H9 (cell line): ENCODE measurements around the gene THSD4. TPM values are rescaled to one million over a fixed set of nuclear protein-coding genes. Genes with fewer than 3 reads are reported as not detected.

Experiments used
- DNase-seq: peaks from one replicate; pipeline ENCODE4 v3.0.0-alpha.2; 2017
- H2AFZ ChIP-seq: one replicate; pipeline ENCODE4 v1.6.1; 2013; ENCODE audit warnings: mild to moderate bottlenecking, low read length, control low read depth, moderate library complexity
- H2AK5ac ChIP-seq: 2 replicates; pipeline ENCODE4 v1.6.1; 2013; ENCODE audit warnings: low read length, control low read depth, mixed read lengths; ENCODE audit not compliant: insufficient read length
- H2BK120ac ChIP-seq: one replicate; pipeline ENCODE4 v1.6.1; 2013; ENCODE audit warnings: low read depth, mild to moderate bottlenecking, low read length, control low read depth, inconsistent platforms; ENCODE audit not compliant: poor library complexity, severe bottlenecking
- H2BK12ac ChIP-seq: 2 replicates; pipeline ENCODE4 v1.6.1; 2013; ENCODE audit warnings: low read length, control low read depth, mixed read lengths, low read depth; ENCODE audit not compliant: insufficient read length
- H2BK15ac ChIP-seq: 2 replicates; pipeline ENCODE4 v1.6.1; 2013; ENCODE audit warnings: low read depth, low read length, control low read depth
- H2BK20ac ChIP-seq: one replicate; pipeline ENCODE4 v1.6.1; 2013; ENCODE audit warnings: low read depth, mild to moderate bottlenecking, low read length, control low read depth, inconsistent platforms; ENCODE audit not compliant: poor library complexity, severe bottlenecking
- H2BK5ac ChIP-seq: 2 replicates; pipeline ENCODE4 v1.6.1; 2013; ENCODE audit warnings: low read length, control low read depth, mixed read lengths; ENCODE audit not compliant: insufficient read length
- H3K14ac ChIP-seq: 2 replicates; pipeline ENCODE4 v1.6.1; 2013; ENCODE audit warnings: low read length, control low read depth; ENCODE audit not compliant: insufficient read depth
- H3K18ac ChIP-seq: 2 replicates; pipeline ENCODE4 v1.6.1; 2013; ENCODE audit warnings: low read depth, mild to moderate bottlenecking, mixed read lengths, low read length, control low read depth; ENCODE audit not compliant: insufficient read length
- H3K23ac ChIP-seq: 2 replicates; pipeline ENCODE4 v1.6.1; 2013; ENCODE audit warnings: low read length, control low read depth, mixed read lengths, low read depth; ENCODE audit not compliant: insufficient read length
- H3K23me2 ChIP-seq: 2 replicates; pipeline ENCODE4 v1.6.1; 2013; ENCODE audit warnings: low read depth, mild to moderate bottlenecking, mixed read lengths, low read length, control low read depth; ENCODE audit not compliant: insufficient read length, poor library complexity, severe bottlenecking
- H3K27ac ChIP-seq: 2 replicates; pipeline ENCODE4 v1.5.1; 2013; ENCODE audit warnings: low read length, control low read depth, mixed read lengths, low read depth; ENCODE audit not compliant: insufficient read length
- H3K27me3 ChIP-seq: 2 replicates; pipeline ENCODE4 v1.6.1; 2013; ENCODE audit warnings: low read length, control low read depth, inconsistent platforms; ENCODE audit not compliant: insufficient read depth
- H3K4ac ChIP-seq: 2 replicates; pipeline ENCODE4 v1.6.1; 2013; ENCODE audit warnings: low read depth, mild to moderate bottlenecking, control low read depth, inconsistent platforms, low read length, moderate library complexity
- H3K4me1 ChIP-seq: 2 replicates; pipeline ENCODE4 v1.6.1; 2013; ENCODE audit warnings: low read length, control low read depth, inconsistent platforms; ENCODE audit not compliant: insufficient read depth
- H3K4me2 ChIP-seq: 2 replicates; pipeline ENCODE4 v1.6.1; 2013; ENCODE audit warnings: low read length, control low read depth, mixed read lengths; ENCODE audit not compliant: insufficient read length, insufficient read depth
- H3K56ac ChIP-seq: 2 replicates; pipeline ENCODE4 v1.6.1; 2013; ENCODE audit warnings: low read depth, mild to moderate bottlenecking, mixed read lengths, low read length, control low read depth; ENCODE audit not compliant: insufficient read length
- H3K79me1 ChIP-seq: 2 replicates; pipeline ENCODE4 v1.6.1; 2013; ENCODE audit warnings: low read depth, mild to moderate bottlenecking, moderate library complexity, low read length, control low read depth, inconsistent platforms; ENCODE audit not compliant: insufficient read depth, poor library complexity, severe bottlenecking
- H3K79me2 ChIP-seq: 2 replicates; pipeline ENCODE4 v1.6.1; 2013; ENCODE audit warnings: low read length, control low read depth, inconsistent platforms; ENCODE audit not compliant: insufficient read depth
- H3K9ac ChIP-seq: 2 replicates; pipeline ENCODE4 v1.6.1; 2013; ENCODE audit warnings: low read length, control low read depth, mixed read lengths; ENCODE audit not compliant: insufficient read length; ENCODE audit errors: extremely low read depth
- H3K9me3 ChIP-seq: one replicate; pipeline ENCODE4 v1.6.1; 2013; ENCODE audit warnings: low read depth, low read length, inconsistent platforms; ENCODE audit not compliant: control insufficient read depth
- H3T11ph ChIP-seq: one replicate; pipeline ENCODE4 v1.6.1; 2013; ENCODE audit warnings: mild to moderate bottlenecking, low read length, control low read depth, inconsistent platforms
- H4K20me1 ChIP-seq: one replicate; pipeline ENCODE4 v1.6.1; 2013; ENCODE audit not compliant: control insufficient read depth, insufficient read length, insufficient read depth
- H4K5ac ChIP-seq: 2 replicates; pipeline ENCODE4 v1.6.1; 2013; ENCODE audit warnings: low read depth, mild to moderate bottlenecking, mixed read lengths, low read length, control low read depth; ENCODE audit not compliant: insufficient read length
- H4K8ac ChIP-seq: replicated peaks from 2 replicates; pipeline ENCODE4 v1.6.1; 2013; ENCODE audit warnings: low read length, control low read depth, mixed read lengths, low read depth; ENCODE audit not compliant: insufficient read length
- H4K91ac ChIP-seq: 2 replicates; pipeline ENCODE4 v1.6.1; 2013; ENCODE audit warnings: low read depth, mild to moderate bottlenecking, moderate library complexity, mixed read lengths, low read length, control low read depth; ENCODE audit not compliant: insufficient read length
- H3K27ac Mint-ChIP-seq, 3 experiments: 2 replicates in 2 of 3; 3 replicates in 1 of 3; pipeline ENCODE4 v1.8.0; 2020 to 2021; ENCODE audit warnings: mixed read lengths in 3 of 3, mild to moderate bottlenecking in 1 of 3, moderate library complexity in 1 of 3
- H3K27me3 Mint-ChIP-seq: 2 replicates; pipeline ENCODE4 v1.8.0; 2021; ENCODE audit warnings: low read depth, mild to moderate bottlenecking, moderate library complexity, mixed read lengths
- H3K36me3 Mint-ChIP-seq, 3 experiments: 2 replicates in 2 of 3; 3 replicates in 1 of 3; pipeline ENCODE4 v1.8.0; 2020 to 2021; ENCODE audit warnings: low read depth in 3 of 3, mixed read lengths in 3 of 3; ENCODE audit not compliant: insufficient read depth in 1 of 3
- H3K4me1 Mint-ChIP-seq, 2 experiments: 2 replicates each; pipeline ENCODE4 v1.8.0; 2020; ENCODE audit warnings: mixed read lengths in 2 of 2
- H3K4me3 Mint-ChIP-seq, 2 experiments: 2 replicates in 1 of 2; 3 replicates in 1 of 2; pipeline ENCODE4 v1.8.0; 2020 to 2021; ENCODE audit warnings: mild to moderate bottlenecking in 2 of 2, mixed read lengths in 2 of 2, moderate library complexity in 1 of 2
- H3K9me3 Mint-ChIP-seq, 2 experiments: 2 replicates in 1 of 2; 3 replicates in 1 of 2; pipeline ENCODE4 v1.8.0; 2020; ENCODE audit warnings: mild to moderate bottlenecking in 2 of 2, mixed read lengths in 2 of 2, moderate library complexity in 1 of 2
- WGBS: extraction: QIAGEN DNeasy Blood & Tissue Kit; methylation state at CpG from one replicate; pipeline ENCODE4 v1.1.7; 2013; ENCODE audit warnings: missing lambda C conversion rate, low lambda C conversion rate, mixed read lengths; ENCODE audit not compliant: insufficient read length; ENCODE audit errors: extremely low coverage; 5-methylcytosine and 5-hydroxymethylcytosine counted together
- total RNA-seq: library from RNA; stranded (reverse); gene quantifications from 2 replicates; pipeline ENCODE4 v1.2.1, GENCODE V29; 2021
- TF ChIP-seq, protein P1 (sequence below): fragments of 200-600 bp; sonication (generic); conservative IDR thresholded peaks from 3 replicates; pipeline ENCODE4 v1.8.0; 2021; ENCODE audit warnings: antibody characterized with exemption, mild to moderate bottlenecking

Gene THSD4
- total RNA-seq, 1 experiment from 2014 or later: 5.5 TPM

DNA sequence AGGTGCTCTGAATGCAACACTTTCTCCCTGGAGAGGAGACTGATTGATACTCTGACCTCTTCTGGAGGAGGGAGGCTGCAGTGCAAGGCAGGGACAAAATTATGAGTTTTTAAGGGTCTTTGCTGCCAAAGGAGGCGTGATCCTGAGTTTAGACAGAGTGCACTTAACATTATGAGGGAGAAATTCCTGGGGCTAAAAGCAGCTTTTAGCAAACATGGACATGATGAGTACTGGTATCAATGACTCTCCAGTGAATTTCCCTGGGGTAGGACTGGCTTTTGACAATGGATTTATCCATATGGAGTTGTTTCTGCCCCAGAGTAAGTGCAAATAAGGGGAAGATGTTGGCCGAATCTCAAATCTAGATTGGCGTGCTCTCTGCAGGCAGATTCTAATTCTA is 133.1 kb downstream of the THSD4 start:
- no peaks in the 10 kb centered on the region; a peak in 1 of 7 replicates for H3K36me3 Mint-ChIP-seq
- H4K5ac ChIP-seq: no peak overlapping the region
- no peak overlapping the region for H4K8ac ChIP-seq
- no peak overlapping the region for H3T11ph ChIP-seq
- no peak for DNase-seq
- H3K4me2 ChIP-seq: no peak overlapping the region
- no peak overlapping the region for H2AFZ ChIP-seq
- H3K23ac ChIP-seq: no peak overlapping the region
- H2BK5ac ChIP-seq: no peak overlapping the region
- no peak overlapping the region for H3K27ac Mint-ChIP-seq
- H2BK120ac ChIP-seq: no peak overlapping the region
- H3K14ac ChIP-seq: no peak overlapping the region
- no peaks in the 10 kb centered on the region for H3K79me1 ChIP-seq
- TF ChIP-seq, protein P1, sequence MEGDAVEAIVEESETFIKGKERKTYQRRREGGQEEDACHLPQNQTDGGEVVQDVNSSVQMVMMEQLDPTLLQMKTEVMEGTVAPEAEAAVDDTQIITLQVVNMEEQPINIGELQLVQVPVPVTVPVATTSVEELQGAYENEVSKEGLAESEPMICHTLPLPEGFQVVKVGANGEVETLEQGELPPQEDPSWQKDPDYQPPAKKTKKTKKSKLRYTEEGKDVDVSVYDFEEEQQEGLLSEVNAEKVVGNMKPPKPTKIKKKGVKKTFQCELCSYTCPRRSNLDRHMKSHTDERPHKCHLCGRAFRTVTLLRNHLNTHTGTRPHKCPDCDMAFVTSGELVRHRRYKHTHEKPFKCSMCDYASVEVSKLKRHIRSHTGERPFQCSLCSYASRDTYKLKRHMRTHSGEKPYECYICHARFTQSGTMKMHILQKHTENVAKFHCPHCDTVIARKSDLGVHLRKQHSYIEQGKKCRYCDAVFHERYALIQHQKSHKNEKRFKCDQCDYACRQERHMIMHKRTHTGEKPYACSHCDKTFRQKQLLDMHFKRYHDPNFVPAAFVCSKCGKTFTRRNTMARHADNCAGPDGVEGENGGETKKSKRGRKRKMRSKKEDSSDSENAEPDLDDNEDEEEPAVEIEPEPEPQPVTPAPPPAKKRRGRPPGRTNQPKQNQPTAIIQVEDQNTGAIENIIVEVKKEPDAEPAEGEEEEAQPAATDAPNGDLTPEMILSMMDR: no peak
- no peaks in the 10 kb centered on the region for H3K27me3 ChIP-seq
- H4K20me1 ChIP-seq: no peaks in the 10 kb centered on the region
- no peak overlapping the region for H3K56ac ChIP-seq
- H3K9me3 Mint-ChIP-seq: no peaks in the 10 kb centered on the region
- no peak overlapping the region for H2AK5ac ChIP-seq
- no peak overlapping the region for H3K4me3 Mint-ChIP-seq
- no peaks in the 10 kb centered on the region for H3K79me2 ChIP-seq
- H3K4me1 Mint-ChIP-seq: no peaks in the 10 kb centered on the region
- H3K4ac ChIP-seq: no peak overlapping the region
- no peak overlapping the region for H2BK12ac ChIP-seq
- no peaks in the 10 kb centered on the region for H3K4me1 ChIP-seq
- WGBS: no CpG with 5 or more reads among the region's 3 CpGs
- H3K27me3 Mint-ChIP-seq: no peaks in the 10 kb centered on the region; the same call in 1 of the 2 replicates
- H3K18ac ChIP-seq: no peak overlapping the region
- no peaks in the 10 kb centered on the region for H3K9me3 ChIP-seq
- H2BK20ac ChIP-seq: no peak overlapping the region
- no peak overlapping the region for H2BK15ac ChIP-seq
- no peak overlapping the region for H3K9ac ChIP-seq
- H4K91ac ChIP-seq: no peak overlapping the region
- H3K23me2 ChIP-seq: no peaks in the 10 kb centered on the region
- no peak overlapping the region for H3K27ac ChIP-seq
